Adipocyte (in vitro differentiated cells): ENCODE results near the gene SGTB.

Source experiments
- DNase-seq: peaks from one replicate; pipeline ENCODE4 v3.0.0-alpha.2; 2015; ENCODE audit warnings: low read depth
- H3K27me3 ChIP-seq: replicated peaks from 2 replicates; pipeline ENCODE4 v1.7.0; 2013; ENCODE audit warnings: mild to moderate bottlenecking, low read length, moderate library complexity; ENCODE audit not compliant: control insufficient read depth, insufficient read depth
- H3K36me3 ChIP-seq: 2 replicates; pipeline ENCODE4 v1.7.0; 2013; ENCODE audit warnings: low read length, mild to moderate bottlenecking, moderate library complexity; ENCODE audit not compliant: control insufficient read depth, insufficient read depth, severe bottlenecking
- H3K4me1 ChIP-seq: 2 replicates; pipeline ENCODE4 v1.7.0; 2013; ENCODE audit warnings: mild to moderate bottlenecking, low read length, moderate library complexity; ENCODE audit not compliant: control insufficient read depth, insufficient read depth
- H3K4me3 ChIP-seq: 2 replicates; pipeline ENCODE4 v1.7.0; 2013; ENCODE audit warnings: mild to moderate bottlenecking, low read length, moderate library complexity
- H3K9ac ChIP-seq: 2 replicates; pipeline ENCODE4 v1.7.0; 2013; ENCODE audit warnings: mild to moderate bottlenecking, low read length, moderate library complexity
- H3K9me3 ChIP-seq: 2 replicates; pipeline ENCODE4 v1.7.0; 2013; ENCODE audit warnings: mild to moderate bottlenecking, low read length, moderate library complexity; ENCODE audit not compliant: control insufficient read depth

Gene SGTB

DNA sequence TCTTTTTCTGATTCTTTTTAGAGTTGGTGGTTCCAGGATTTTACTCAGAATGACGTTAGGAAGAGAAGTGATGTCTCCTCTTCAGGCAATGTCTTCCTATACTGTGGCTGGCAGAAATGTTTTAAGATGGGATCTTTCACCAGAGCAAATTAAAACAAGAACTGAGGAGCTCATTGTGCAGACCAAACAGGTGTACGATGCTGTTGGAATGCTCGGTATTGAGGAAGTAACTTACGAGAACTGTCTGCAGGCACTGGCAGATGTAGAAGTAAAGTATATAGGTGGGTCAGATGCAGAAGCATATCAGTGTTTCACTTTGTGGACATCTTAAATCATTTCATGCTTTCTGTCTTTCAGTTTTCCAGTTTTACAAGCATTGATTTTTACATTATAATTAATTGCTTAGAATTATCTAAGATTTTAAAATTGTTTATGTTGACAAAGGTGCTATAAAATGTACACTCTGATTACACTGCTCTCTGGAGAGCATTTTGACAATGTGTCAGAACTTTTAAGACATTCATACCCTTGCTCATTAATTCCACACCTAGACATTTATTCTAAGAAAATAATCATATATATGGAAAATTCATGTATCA lies 36.7 kb upstream of the SGTB start:
- Histone ChIP-seq H3K36me3 (peaks cover 20% of the 10 kb centered on the region), H3K4me3 (no peak overlapping the region), H3K27me3 (no peaks in the 10 kb centered on the region), H3K9ac (no peak overlapping the region), H3K9me3 (no peaks in the 10 kb centered on the region), H3K4me1 (no peaks in the 10 kb centered on the region)
- DNase-seq, result no peak

DNA sequence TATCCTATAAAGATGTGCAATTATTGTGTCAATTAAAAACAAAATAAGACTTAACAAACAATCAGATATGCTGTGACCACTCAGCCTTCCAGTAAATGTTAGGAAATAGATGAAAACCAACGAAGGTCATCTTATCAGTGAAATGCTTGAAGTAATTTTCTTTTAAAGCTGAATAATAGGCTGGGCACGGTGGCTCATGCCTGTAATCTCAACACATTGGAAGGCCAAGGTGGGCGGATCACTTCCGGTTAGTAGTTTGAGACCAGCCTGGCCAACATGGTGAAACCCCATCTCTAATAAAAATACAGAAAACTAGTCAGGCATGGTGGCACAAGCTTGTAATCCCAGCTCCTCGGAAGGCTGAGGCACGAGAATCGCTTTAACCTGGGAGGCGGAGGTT lies 31.3 kb upstream of the SGTB start:
- no peak for DNase-seq
- H3K36me3 ChIP-seq, result no peaks in the 10 kb centered on the region
- no peak overlapping the region for H3K4me3 ChIP-seq
- H3K9ac ChIP-seq, result no peak overlapping the region
- H3K27me3 ChIP-seq, result no peaks in the 10 kb centered on the region
- no peaks in the 10 kb centered on the region for H3K4me1 ChIP-seq
- no peaks in the 10 kb centered on the region for H3K9me3 ChIP-seq

DNA sequence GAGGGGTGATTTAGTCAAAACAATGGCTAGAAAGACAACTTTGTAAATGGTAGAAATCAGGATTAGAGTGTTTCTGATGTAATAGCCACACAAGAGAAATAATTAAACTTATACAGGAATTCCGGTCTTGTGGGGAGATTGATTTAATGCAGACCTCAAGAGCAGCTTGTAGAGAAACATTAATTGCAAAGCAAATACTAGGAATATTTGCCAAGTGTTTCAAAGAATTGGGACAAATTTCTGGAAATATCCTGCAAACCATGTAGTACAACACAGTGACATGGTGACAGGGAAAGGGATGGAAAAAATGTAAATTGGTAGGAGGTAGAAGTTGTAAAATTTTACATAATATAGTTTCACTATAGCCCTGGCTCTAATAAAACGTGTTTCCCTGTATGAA lies 29.0 kb upstream of the SGTB start:
- H3K4me3 ChIP-seq, result no peak overlapping the region
- no peaks in the 10 kb centered on the region for H3K27me3 ChIP-seq
- no peaks in the 10 kb centered on the region for H3K36me3 ChIP-seq
- H3K4me1 ChIP-seq, result no peaks in the 10 kb centered on the region
- no peak overlapping the region for H3K9ac ChIP-seq
- no peak for DNase-seq
- H3K9me3 ChIP-seq, result no peaks in the 10 kb centered on the region

DNA sequence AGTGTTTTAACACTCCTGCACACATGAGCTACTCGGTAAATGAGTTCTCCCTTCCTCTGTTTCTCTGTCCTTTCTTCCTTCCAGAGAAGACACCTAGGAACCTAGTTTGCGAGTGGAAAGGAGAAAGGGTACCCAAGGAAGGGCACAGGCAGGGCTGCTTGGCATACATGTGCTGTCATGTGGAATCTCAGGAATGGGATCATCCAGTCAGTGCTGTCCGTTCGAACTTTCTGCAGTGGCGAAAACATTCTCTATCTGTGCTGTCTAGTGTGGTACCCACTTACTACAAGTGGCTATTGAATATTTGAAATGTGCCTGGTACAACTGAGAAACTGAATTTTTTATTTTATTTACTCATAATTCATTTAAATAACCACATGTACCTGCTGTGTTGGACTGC lies 28.0 kb upstream of the SGTB start:
- Histone ChIP-seq H3K9ac (no peak overlapping the region), H3K27me3 (no peaks in the 10 kb centered on the region), H3K9me3 (no peaks in the 10 kb centered on the region), H3K4me1 (no peaks in the 10 kb centered on the region), H3K36me3 (no peaks in the 10 kb centered on the region), H3K4me3 (no peak overlapping the region)
- no peak for DNase-seq

DNA sequence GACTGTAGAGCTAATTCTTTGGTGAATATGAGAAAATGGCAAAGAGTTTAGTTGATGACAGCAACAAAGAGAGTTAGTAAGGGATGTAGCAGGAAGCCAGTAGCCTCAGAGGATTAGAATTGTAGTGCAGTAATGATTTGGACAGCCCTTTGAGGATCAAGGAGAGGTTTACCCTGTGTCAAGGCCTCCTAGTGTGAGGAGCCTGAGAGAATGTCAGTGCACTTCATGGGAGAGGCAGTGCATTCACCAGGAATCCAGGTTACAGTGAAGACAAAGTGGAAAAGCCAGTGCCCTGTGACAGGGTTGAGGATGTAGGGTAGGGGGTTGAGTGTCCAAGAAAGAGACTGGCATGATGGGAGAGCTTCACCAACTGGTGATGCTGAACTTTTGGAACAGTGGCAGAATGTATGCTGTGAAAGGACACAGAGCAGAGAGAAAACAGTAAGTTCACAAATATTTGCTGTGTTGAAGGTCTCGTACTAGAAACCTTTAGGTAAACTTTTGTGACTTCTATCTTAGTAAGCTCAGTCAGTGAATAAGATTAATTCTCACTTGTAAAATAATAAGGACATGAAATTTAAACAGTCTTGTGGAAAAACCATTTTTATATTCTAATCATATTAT lies 27.4 kb upstream of the SGTB start:
- H3K9me3 ChIP-seq, result no peaks in the 10 kb centered on the region
- no peak overlapping the region for H3K4me3 ChIP-seq
- no peak for DNase-seq
- no peak overlapping the region for H3K9ac ChIP-seq
- H3K36me3 ChIP-seq, result no peaks in the 10 kb centered on the region
- no peaks in the 10 kb centered on the region for H3K27me3 ChIP-seq
- no peaks in the 10 kb centered on the region for H3K4me1 ChIP-seq

DNA sequence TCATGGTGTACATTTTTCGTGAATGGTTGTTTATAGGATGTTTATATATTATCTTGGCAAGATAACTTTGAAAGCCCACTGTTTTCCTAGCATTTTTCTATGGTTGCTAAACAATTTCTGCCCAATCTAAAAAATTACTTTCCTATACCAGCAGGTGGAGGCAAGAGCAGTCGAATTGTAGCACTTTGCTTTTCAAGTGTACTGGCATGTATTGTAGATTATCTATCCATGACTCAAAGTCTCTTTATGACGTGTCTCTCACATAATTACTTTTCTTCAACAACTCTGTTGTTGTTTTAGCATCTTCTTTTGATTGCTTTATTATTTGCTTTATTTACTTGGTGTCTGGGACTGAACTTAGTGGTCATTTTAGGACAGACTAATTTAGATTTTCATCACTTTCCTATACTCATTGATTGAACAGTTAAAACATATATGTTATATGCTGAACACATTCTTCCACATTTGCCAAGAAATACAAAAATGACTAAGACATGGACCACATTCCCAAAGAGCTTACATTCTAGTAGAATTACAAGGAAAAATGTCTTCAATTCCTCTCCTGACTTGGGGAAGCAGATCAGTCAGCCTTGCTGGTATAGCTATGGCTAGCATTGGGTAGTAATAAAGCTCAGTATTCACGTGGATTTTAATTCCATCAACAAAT lies 20.8 kb upstream of the SGTB start:
- peak overlapping the region; percentile 24 for H3K9ac ChIP-seq

DNA sequence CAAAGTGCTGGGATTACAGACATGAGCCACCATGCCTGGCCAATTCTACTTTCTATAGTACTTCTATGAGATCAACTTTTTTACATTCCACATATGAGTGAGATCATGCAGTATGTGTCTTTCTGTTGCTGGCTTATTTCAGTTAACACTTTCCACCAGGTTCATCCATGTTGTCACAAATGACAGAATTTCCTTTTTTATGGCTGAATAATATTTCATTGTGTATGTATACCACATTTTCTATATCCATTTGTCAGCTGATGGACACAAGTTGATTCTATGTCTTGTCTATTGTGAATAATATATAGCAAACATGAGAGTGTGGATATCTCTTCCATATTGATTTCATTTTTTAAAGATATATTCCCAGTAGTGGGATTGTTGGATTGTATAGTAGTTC lies 17.3 kb upstream of the SGTB start:
- DNase-seq, result no peak
- H3K36me3 ChIP-seq, result no peaks in the 10 kb centered on the region
- H3K4me1 ChIP-seq, result peaks cover 11% of the 10 kb centered on the region
- H3K9me3 ChIP-seq, result no peaks in the 10 kb centered on the region
- no peaks in the 10 kb centered on the region for H3K27me3 ChIP-seq
- H3K9ac ChIP-seq, result no peak overlapping the region
- H3K4me3 ChIP-seq, result no peak overlapping the region

More for the DNA sequence above, 20.8 kb upstream of the SGTB start:
- DNase-seq, result peak; percentile 91
- Histone ChIP-seq H3K36me3 (no peaks in the 10 kb centered on the region), H3K9me3 (no peaks in the 10 kb centered on the region), H3K4me3 (no peak overlapping the region), H3K27me3 (no peaks in the 10 kb centered on the region), H3K4me1 (peaks cover 11% of the 10 kb centered on the region)

DNA sequence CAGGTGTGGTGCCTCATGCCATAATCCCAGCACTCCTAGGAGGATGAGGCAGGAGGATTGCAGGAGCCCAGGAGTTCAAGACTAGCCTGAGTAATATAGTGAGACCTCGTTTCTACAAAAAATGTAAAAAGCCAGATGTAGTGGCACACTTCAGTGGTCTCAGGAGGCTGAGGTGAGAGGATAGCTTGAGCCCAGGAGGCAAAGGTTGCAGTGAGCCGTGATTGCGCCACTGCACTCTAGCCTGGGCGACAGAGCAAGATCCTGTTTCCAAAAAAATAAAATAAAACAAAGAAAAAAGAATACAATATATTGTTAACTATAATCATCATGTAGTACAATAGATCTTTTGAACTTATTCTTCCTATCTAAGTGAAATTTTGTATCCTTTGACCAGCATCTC lies 16.4 kb upstream of the SGTB start:
- Histone ChIP-seq H3K9ac (no peak overlapping the region), H3K4me3 (no peak overlapping the region), H3K4me1 (peaks cover 11% of the 10 kb centered on the region), H3K36me3 (no peaks in the 10 kb centered on the region), H3K27me3 (no peaks in the 10 kb centered on the region), H3K9me3 (no peaks in the 10 kb centered on the region)
- no peak for DNase-seq

DNA sequence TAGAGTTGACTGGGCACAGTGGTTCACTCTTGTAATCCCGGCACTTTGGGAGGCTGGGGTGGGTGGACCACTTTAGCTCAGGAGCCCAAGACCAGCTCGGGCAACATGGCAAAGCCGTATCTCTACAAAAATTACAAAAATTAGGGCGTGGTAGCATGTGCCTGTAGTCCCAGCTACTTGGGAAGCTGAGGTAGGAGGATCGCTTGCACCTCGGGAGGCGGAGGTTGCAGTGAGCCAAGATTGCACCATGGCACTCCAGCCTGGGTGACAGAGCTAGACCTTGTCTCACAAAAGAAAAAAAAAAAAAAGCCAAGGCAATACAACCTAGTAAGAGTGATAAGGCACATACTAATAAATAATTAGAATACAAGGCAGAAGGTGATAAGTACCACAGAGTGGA lies 15.9 kb upstream of the SGTB start:
- Histone ChIP-seq H3K9me3 (no peaks in the 10 kb centered on the region), H3K4me1 (peaks cover 6% of the 10 kb centered on the region), H3K4me3 (no peak overlapping the region), H3K27me3 (no peaks in the 10 kb centered on the region), H3K9ac (no peak overlapping the region), H3K36me3 (no peaks in the 10 kb centered on the region)
- DNase-seq, result no peak

DNA sequence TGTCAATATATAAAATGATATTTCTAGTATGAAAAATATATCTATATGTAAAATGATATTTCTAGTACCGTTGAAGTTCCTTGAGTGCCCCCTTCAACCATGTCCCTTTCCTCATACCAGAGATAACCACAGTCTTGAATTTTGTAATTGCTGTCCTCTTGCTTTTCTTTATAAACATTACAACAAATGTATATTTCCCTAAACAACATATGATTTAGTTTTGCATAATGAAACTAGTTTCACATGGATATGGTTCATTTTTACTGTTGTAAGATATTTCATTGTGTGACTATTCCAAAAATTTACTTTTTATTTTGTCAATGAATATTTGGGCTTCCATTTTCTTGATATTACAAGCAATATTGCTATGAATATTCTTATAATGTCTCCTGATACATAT lies 14.1 kb upstream of the SGTB start:
- Histone ChIP-seq H3K36me3 (no peaks in the 10 kb centered on the region), H3K9me3 (no peaks in the 10 kb centered on the region), H3K4me1 (no peaks in the 10 kb centered on the region), H3K27me3 (no peaks in the 10 kb centered on the region), H3K4me3 (no peak overlapping the region), H3K9ac (no peak overlapping the region)
- no peak for DNase-seq

DNA sequence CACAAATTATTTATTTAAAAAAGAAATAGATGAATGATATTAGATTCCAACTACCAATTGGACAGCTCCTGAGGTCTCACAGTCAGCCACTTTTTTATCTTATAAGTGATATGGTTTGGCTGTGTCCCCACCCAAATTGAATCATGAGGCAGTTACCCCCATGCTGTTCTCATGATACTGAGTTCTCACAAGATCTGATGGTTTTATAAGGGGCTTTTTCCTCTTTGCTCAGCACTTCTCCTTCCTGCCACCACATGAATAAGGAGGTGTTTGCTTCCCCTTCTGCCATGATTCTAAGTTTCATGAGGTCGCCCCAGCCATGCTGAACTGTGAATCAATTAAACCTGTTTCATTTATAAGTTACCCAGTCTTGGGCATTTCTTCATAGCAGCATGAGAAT lies 13.0 kb upstream of the SGTB start:
- Histone ChIP-seq H3K27me3 (no peaks in the 10 kb centered on the region), H3K4me3 (no peak overlapping the region), H3K9ac (no peak overlapping the region), H3K36me3 (no peaks in the 10 kb centered on the region), H3K4me1 (no peaks in the 10 kb centered on the region), H3K9me3 (no peaks in the 10 kb centered on the region)
- DNase-seq, result no peak
